SK-N-SH treated with all-trans-retinoic acid at 6 μM for 48 hours (cell line): ENCODE results near the gene RPUSD3.
"Not testable (repeated sequence)": the region's sequence is repeated elsewhere in the genome, so short reads cannot be mapped to it uniquely, and the experiment has no call there.

Experiments used
- CREB5 ChIP-seq: fragments of 250-450 bp; sonication (Bioruptor Pico); IDR thresholded peaks from 2 replicates; pipeline ENCODE4 v1.5.1; 2020; ENCODE audit warnings: low read depth, mild to moderate bottlenecking, moderate library complexity
- OSR1 ChIP-seq: fragments of 250-450 bp; sonication (Bioruptor Pico); IDR thresholded peaks from 2 replicates; pipeline ENCODE4 v1.8.0; 2022; ENCODE audit warnings: moderate library complexity, mild to moderate bottlenecking, inconsistent platforms
- PATZ1 ChIP-seq: fragments of 250-450 bp; sonication (Bioruptor Pico); IDR thresholded peaks from 2 replicates; pipeline ENCODE4 v1.8.0; 2020; ENCODE audit warnings: mild to moderate bottlenecking, moderate library complexity, borderline replicate concordance
- TSHZ2 ChIP-seq: fragments of 250-450 bp; sonication (Bioruptor Pico); IDR thresholded peaks from 2 replicates; pipeline ENCODE4 v1.5.0; 2020; ENCODE audit warnings: mild to moderate bottlenecking, moderate library complexity
- ZC3H10 ChIP-seq: fragments of 250-450 bp; sonication (Bioruptor Pico); IDR thresholded peaks from 2 replicates; pipeline ENCODE4 v1.5.1; 2021; ENCODE audit warnings: mild to moderate bottlenecking, moderate library complexity

GRCh38 chr3:9876255-9876654 lies 32.4 kb upstream of the RPUSD3 start:
- TF ChIP-seq TSHZ2 (CRISPR knock-in tag); ZC3H10; CREB5 (CRISPR knock-in tag); OSR1 (CRISPR knock-in tag); PATZ1 (CRISPR knock-in tag): not testable (repeated sequence)
